Left lung (tissue), 10 donors: ENCODE results near the gene ORC6. TPM values are rescaled to one million over a fixed set of nuclear protein-coding genes. Genes with fewer than 3 reads are reported as not detected.

ENCODE experiments used
- ATAC-seq: fragments of 200-7000 bp; cut with Tn5 transposase; one replicate; pipeline ENCODE4 v1.9.1; 2020; ENCODE audit warnings: moderate library complexity
- DNase-seq, 4 donors: peaks; one replicate each; pipeline ENCODE4 v3.0.0-alpha.2; 2013 to 2020
- H3K27ac ChIP-seq, 2 donors: fragments of 200-600 bp; sonication (generic) in 1 of 2; one replicate each; pipeline versions ENCODE4 v1.5.0 to v1.8.0; 2020 to 2021
- H3K27me3 ChIP-seq, 2 donors: fragments of 200-600 bp; sonication (generic) in 1 of 2; one replicate each; pipeline versions ENCODE4 v1.5.0 to v1.8.0; 2020 to 2021
- H3K36me3 ChIP-seq, 2 donors: fragments of 200-600 bp; sonication (generic) in 1 of 2; one replicate each; pipeline versions ENCODE4 v1.5.0 to v1.8.0; 2020 to 2021
- H3K4me1 ChIP-seq, 2 donors: fragments of 200-600 bp; one replicate each; pipeline ENCODE4 v1.8.0; 2021
- H3K4me3 ChIP-seq, 2 donors: fragments of 200-600 bp; sonication (generic) in 1 of 2; one replicate each; pipeline versions ENCODE4 v1.5.0 to v1.8.0; 2020 to 2021; ENCODE audit warnings: mild to moderate bottlenecking in 1 of 2
- H3K9me3 ChIP-seq, 2 donors: fragments of 200-600 bp; sonication (generic) in 1 of 2; one replicate each; pipeline versions ENCODE4 v1.5.0 to v1.8.0; 2020 to 2021
- CTCF ChIP-seq, 2 donors: fragments of 200-600 bp; sonication (generic) in 1 of 2; IDR thresholded peaks; one replicate each; pipeline versions ENCODE4 v1.5.0 to v1.8.0; 2021; ENCODE audit warnings: antibody characterized with exemption in 2 of 2
- intact Hi-C, 2 donors: fragments of 100-400 bp; cut with DNase I; formaldehyde crosslinking; loops; one replicate each; pipeline versions ENCODE4 v1.11.2 to v1.14.2; 2022
- polyA plus RNA-seq, 6 donors: library from polyadenylated mRNA; unstranded; fragments of 120-200 nt; gene quantifications; one replicate each; pipeline ENCODE4 v1.2.1, GENCODE V29; 2013; ENCODE audit not compliant: insufficient read length in 6 of 6
- total RNA-seq, 2 donors: library from RNA; stranded (reverse); fragmentation: NEBNext Ultra II Directional; extraction: Animal tissue kit (Norgen Biotek cat#: 25700); gene quantifications; one replicate each; pipeline ENCODE4 v1.2.1, GENCODE V29; 2021
- donor health status: DM: no; HTN: yes; CAD: no.
- donor health status: DM: no; HTN: no; CAD: no.

The ORC6 gene
- total and polyA plus RNA-seq, 8 donors: 7.4 to 31.6 (median 25.1) TPM

DNA sequence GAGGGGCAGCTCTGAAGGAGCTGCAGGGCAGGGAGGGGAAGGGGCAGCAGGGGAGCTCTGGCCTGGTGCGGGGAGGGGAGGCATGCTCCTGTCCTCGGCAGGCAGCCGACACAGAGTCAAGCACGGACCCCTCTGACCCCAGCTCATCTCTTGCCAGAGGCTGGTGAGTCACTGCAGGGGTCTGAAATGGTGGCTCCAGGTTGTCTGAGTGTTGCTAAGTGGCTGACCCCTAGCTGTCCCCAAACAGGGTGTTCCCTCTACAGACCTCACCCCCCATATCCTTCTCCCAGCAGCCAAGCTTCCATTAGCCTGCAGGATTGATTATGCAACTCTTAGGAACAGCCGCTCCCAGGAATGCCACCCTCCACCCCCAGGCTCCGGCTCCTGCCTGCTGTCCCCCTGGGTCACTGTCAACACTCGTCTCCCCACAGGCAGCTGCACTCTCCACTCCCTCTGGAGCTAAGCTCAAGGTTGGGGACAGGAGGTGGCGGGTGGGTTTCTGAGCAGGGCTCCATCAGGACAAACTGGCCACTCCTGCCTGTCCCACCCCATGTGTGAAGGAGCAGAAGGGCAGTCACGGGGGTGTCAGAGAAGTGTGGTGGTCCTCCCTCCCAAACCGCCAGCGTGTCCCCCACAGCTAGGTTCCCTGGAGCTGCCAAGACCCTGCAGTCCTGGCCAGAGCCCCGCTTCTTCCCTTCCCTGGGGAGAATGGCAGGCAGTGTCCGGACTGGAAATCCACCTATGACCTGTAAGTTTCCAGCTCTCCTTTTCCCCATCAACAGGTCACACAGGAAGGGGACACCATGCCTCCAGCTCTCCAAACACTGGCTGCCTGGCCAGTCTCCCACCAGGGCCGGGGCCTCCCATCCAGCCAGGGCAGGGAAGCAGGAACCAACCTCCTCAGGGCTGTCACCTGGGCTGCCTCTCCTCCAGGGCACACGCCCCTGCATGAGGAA, 57.6 kb downstream of the ORC6 start:
- no peaks in the 10 kb centered on the region for H3K9me3 ChIP-seq
- DNase-seq (no peak), ATAC-seq (no peak)
- no peaks in the 10 kb centered on the region for H3K27me3 ChIP-seq
- H3K36me3 ChIP-seq: no peaks in the 10 kb centered on the region
- no peak overlapping the region for H3K27ac ChIP-seq
- intact Hi-C loops: no loop called here
- no peak for TF ChIP-seq CTCF (IDR thresholded peaks at IDR 0.05)
- H3K4me1 ChIP-seq: peaks cover 0 to 24% of the 10 kb centered on the region in 2 donors
- no peak overlapping the region for H3K4me3 ChIP-seq

Other genes with a start within 250 kb of the ORC6 start
- 1 to 10 TPM; 5.6 to 8.6 TPM for gene SHCBP1, start 68.3 kb upstream of the ORC6 start, total RNA-seq
- gene SHCBP1, start 68.3 kb upstream of the ORC6 start, polyA plus RNA-seq: 10 to 100 TPM in 5 of 6 donors, 1 to 10 TPM in 1; 8.1 to 18.1 (median 11.7) TPM
- 100 to 1,000 TPM; 102 to 116 TPM for gene VPS35, start 481 bp upstream of the ORC6 start, total RNA-seq
- gene VPS35, start 481 bp upstream of the ORC6 start, polyA plus RNA-seq: 100 to 1,000 TPM; 115 to 161 (median 147) TPM
- gene MYLK3, start 58.7 kb downstream of the ORC6 start, total RNA-seq: 1 to 10 TPM in 1 of 2 donors, under 1 TPM in 1; 0.03 to 1.2 TPM
- 1 to 10 TPM in 1 of 6 donors, under 1 TPM in 5; 0.48 to 1.1 (median 0.58) TPM for gene MYLK3, start 58.7 kb downstream of the ORC6 start, polyA plus RNA-seq
- gene C16orf87, start 141.5 kb downstream of the ORC6 start, total RNA-seq: 1 to 10 TPM; 6.2 to 9.3 TPM
- 10 to 100 TPM; 19.3 to 23.2 (median 22.1) TPM for gene C16orf87, start 141.5 kb downstream of the ORC6 start, polyA plus RNA-seq
- gene GPT2, start 194.7 kb downstream of the ORC6 start, total RNA-seq: 1 to 10 TPM; 9.1 to 10.0 TPM
- gene GPT2, start 194.7 kb downstream of the ORC6 start, polyA plus RNA-seq: 10 to 100 TPM; 33.3 to 44.9 (median 38.7) TPM